ENCODE data around the gene ERMARD.

ERMARD gene

DNA sequence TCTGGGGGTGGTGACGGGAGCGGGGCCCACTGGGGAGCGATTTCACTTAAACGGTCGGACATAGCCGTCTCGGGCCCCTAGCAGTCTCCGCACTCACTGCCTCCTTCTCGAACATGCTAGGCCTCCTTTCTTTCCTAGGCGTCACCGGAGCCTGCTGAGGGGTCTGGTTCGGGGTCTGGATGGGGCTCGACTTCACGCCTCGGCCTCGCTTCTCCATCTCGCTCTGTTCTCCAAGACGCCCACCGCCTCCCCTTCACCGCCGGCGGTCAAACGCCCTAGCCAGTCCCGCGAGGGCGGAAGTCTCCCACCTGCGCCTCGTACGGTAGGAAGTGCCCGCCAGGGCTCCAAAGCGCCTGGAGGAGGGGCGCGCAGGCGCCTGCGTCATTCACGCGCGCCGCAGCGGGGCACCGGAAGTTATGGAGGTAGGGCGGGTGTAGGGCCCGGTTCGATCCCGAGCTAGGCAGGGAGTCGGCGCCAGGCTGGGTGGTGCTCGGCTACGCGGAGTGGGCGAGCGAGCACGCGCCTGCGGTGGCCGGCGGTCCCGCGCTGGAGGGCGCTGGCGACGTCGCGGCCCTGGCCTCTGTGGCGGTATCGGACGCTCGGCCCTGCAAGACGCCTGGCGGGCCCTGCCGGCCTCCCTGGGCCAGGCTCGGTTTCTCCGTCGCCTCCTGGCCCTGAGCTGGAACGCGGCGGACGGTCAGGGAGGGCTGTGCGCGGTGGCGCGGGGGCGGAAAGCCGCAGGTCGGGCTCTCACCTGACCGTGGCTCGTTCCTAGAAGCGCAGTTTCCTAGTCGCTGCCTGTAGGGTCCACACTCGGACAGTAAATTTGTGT, at the start of gene ERMARD, which contains the start of gene DYNLT2:
Gene ERMARD, plus strand, starts transcription at position 381 of the 832 bp plus-strand sequence. Its CDS starts 36 bp downstream, at position 417.
Gene DYNLT2, minus strand, starts transcription at position 331 of the 832 bp plus-strand sequence. Its CDS starts 114 bp downstream, at position 217.
- DNase-seq = peak; percentile 48 to 95 (median 91)

GRCh38 chr6:169701954-169702839, 49.2 kb upstream of the ERMARD start, which contains the start of the genes C6orf120 and WDR27:
TSS of gene C6orf120 (plus strand) at chr6:169702126. CDS start at chr6:169702460, 334 bp downstream.
TSS of gene WDR27 (minus strand) at chr6:169702029. CDS start at chr6:169689005, 13,024 bp downstream.
- peak; percentile 65 to 97 (median 91) for DNase-seq

DNA sequence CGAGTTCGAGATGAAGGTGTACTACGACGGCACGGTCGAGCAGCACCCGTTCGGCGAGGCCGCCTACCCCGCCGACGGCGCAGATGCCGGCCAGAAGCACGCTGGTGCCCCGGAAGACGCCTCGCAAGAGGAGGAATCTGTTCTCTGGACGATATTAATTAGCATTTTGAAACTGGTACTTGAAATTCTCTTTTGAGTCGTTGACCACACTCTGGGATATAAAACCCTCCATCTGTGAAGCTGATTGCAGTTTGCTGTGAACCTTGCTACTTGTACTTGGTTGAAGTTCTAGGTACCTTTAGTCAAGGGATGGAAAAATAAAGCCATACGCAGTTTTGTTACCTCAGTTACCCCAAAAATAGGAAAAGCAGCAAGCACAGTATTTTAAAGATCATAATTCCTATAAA, 48.6 kb upstream of the ERMARD start:
- DNase-seq = no peak

DNA sequence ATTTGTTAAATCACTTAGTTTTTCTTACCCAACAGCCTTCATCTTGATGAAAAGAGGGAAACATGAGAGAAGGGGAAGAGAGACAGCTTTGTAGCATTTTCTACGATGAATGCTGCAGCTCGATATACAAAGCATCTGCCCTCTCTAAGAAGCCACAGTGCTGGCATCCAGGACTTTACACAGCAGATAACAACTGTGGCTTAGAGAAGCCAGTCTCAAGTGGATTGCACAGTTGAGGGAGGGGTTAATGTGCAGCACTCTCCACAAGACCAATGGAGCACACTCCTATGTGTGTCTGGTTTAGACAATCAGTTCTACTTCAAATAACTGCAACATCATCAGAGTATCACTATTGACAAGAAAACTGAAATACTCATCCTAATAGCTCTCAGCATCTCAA, 43.6 kb upstream of the ERMARD start:
- DNase-seq = no peak

- DNase-seq = no peak
Measured at GRCh38 chr6:169709293-169709692, 42.1 kb upstream of the ERMARD start.

GRCh38 chr6:169710009-169710408, 41.4 kb upstream of the ERMARD start:
- no peak for DNase-seq

GRCh38 chr6:169714178-169714577, 37.2 kb upstream of the ERMARD start:
- DNase-seq = no peak

- no peak for DNase-seq
Measured at GRCh38 chr6:169714595-169714994, 36.8 kb upstream of the ERMARD start.

- no peak for DNase-seq
Measured at GRCh38 chr6:169719117-169719516, 32.3 kb upstream of the ERMARD start.

DNA sequence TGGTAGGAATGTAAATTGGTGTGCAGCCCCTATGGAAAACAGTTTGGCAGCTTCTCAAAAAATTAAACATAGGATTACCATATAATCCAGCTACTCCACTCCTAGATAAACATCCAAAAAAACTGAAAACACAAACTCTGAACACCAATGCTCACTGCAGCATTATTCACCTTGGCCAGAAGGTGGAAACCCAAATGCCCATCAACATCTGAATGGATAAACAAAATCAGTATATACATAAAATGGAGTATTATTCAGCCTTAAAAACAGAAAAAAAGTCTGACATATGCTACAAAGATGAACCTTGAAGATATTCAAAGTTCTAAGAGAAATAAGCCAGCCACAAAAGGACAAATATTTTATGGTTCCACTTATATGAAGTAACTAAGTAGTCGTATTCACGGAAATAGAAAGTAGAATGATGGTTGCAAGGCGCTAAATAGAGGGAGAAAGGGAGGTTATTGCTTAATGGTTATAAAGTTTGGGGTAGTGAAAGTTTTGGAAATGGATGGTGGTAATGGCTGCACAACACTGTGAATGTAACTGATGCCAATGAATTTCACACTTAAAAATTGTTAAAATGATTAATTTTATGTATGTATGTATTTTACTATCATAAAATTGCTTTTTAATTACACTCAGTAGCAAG, 31.1 kb upstream of the ERMARD start:
- DNase-seq = no peak

DNA sequence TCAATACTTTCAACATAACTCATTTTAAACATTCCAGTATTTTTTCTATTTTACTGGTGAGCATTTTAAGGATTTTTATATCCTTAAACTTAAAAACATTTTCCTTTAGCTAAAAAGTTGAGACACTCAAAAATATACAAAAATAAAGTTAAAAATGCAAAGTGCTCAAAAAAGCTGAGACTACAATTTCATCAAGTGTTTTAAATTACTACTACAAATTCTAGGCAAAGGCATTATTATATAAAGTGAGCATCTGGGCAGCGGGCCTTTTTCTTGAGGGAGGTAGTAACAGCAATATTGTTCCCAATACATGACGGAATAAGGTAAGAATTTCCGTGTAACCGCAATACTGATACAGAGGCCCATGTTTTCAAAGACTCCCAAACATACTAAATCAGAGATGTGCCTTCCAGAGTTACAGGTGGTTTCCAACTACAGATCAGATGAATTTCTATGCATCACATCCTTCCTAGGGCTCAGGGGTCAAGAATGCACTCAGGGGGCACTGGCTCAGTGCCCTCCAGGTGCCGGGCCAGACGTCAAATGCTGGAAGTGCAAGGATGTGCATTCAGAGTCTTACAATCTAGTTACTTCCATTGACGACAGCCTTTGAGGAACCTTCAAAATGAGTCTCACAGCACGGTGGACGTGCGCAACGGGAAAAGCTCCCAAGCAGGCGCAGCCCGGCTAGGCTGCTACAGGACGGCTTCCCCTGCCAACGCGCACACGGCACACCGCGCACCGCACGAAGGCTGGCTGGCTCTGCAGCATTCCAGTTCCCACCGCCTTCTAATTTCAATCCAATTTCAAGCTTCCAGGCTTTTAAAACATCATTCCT, 28.8 kb upstream of the ERMARD start:
- DNase-seq = peak in 25 of 58 donors; percentile 3 to 48 (median 23)

GRCh38 chr6:169723200-169723909, 28.1 kb upstream of the ERMARD start:
- peak in 52 of 58 donors; percentile 22 to 87 (median 58) for DNase-seq

DNA sequence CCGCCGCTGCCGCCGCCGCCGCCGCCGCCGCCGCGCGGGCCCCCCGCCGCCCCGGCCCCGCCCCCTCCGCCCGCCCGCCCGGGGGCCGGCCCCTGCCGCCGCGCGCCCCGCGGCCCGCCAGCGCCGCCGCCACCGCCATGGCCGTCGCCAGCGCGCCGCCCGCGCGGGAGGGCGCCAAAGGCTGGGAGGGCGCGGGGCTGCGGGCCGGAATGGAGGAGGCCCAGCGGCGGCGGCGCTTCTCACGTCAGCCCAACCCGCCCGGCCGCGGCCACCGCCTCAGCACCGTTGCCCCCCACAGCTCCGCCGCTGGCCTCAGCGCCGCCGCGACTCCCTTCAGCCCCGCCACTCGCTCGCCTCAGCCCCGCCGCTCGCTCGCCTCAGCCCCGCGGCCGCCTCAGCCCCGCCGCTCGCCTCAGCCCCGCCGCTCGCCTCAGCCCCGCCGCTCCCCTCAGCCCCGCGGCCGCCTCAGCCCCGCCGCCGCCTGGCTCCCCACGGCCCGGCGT, 27.4 kb upstream of the ERMARD start:
- DNase-seq = peak in 16 of 58 donors; percentile 14 to 57 (median 47)

DNA sequence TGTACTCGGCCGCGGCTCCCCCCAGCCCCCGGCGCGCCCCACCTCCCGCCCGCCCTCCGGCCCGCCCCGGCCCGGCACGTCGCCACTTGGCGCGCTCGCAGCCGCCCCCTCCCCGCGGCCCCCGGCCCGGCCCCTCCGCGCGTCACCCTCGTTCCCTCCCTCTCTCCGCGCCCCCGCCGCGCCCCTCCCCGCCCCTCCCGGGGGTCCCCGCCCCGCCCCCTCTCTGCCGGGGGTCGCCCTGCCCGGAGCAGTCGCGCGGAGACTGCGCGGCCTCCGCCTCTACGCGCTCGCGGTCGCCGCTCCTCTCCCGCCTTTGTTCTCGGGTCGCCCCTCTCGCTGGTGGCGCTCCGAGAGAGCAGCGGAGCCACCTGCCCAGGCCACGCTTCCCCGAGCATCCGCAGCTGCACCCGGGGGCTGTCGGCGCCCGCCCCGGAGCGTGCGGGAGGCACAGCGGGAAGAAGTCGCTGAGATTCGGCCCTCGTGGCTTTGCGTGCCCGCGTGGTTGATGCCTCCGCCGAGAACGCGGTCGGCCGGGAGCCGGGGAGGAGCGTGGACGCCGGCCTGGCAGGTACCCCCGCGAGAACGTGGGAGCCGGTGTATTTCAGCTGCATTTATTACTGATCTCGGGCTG, 26.8 kb upstream of the ERMARD start, which contains the start of gene PHF10:
Gene PHF10, minus strand, starts transcription at position 7 of the 631 bp plus-strand sequence. CDS start 569 bp downstream, outside the sequence.
- DNase-seq = peak in 51 of 58 donors; percentile 7 to 80 (median 56)

DNA sequence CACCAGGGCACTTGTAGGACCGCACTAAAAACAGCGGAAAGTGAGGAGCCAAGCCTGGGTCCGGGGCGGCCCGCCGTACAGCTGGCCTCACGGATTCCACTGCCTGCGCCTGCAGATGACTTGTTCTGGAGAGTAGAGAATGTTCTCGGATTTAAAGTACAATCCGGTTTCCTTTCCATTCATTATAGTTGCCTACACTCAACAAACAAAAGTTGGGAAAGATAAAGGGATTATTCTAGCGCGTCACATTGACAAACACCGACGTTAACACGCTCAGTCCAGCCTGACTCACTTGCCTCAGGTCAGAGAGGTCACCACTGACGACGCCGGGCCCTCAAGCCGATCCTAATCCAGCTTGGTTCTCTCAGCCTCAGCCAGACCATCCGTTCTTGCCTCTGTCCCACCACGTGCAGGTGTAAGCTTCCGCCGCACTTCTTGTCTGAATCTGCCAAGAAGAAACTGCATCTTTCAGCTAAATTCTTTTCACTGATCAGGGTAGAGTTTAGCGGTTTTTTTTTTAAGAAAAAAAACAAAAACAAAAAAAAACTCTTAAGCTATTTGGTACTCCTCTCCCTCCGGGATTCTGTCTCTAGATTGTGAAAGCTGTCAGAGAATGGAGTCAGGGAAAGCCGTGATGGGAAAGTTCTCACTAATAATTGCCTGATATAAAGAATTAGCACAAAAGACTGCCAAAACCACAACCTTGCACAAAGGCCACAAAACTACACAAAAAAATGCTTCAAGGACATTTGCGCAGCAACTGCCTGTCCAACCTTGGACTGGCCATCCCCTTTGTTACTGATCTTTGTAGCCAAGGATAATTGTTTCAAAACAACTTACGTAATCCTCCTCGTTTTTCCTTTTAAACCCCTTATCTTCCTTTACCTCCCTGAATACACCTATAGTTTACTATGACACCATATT, 26.0 kb upstream of the ERMARD start:
- DNase-seq = peak in 29 of 58 donors; percentile 4 to 70 (median 30)

GRCh38 chr6:169726049-169726400, 25.4 kb upstream of the ERMARD start:
- DNase-seq = no peak

DNA sequence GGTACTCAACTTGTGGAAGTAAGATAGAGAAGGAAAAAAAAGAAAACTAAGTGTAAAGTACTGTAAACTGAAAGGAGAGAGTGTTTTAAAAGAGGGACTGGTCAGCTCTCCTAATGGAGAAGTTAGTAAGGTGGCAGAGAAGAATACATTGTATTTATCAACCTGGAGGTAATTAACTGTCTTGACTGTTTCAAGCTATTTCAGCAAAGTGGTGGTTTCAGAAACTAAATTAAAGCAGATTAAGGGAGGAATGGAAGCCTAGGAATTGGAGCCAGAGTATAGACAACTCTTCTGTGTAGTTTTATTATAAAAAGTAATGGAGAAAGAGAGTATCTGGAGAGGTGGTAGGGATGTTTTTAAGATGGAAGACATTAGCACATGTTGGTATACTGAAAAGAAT, 24.5 kb upstream of the ERMARD start:
- no peak for DNase-seq
